HT1080 (cell line): ENCODE measurements around the gene CAMK2N2. TPM values are rescaled to one million over a fixed set of nuclear protein-coding genes. Genes with fewer than 3 reads are reported as not detected.

Source experiments
- DNase-seq: peaks from one replicate; pipeline ENCODE4 v3.0.0-alpha.2; 2015; ENCODE audit warnings: low read depth
- total RNA-seq: library from RNA; depleted of rRNA; stranded (reverse); fragments of >200 nt; shearing (Covaris generic); gene quantifications from 2 replicates; pipeline ENCODE4 v1.2.3, GENCODE V29; 2014

CAMK2N2 gene
- total RNA-seq, 1 experiment from 2014 or later: 10.5 TPM

DNA sequence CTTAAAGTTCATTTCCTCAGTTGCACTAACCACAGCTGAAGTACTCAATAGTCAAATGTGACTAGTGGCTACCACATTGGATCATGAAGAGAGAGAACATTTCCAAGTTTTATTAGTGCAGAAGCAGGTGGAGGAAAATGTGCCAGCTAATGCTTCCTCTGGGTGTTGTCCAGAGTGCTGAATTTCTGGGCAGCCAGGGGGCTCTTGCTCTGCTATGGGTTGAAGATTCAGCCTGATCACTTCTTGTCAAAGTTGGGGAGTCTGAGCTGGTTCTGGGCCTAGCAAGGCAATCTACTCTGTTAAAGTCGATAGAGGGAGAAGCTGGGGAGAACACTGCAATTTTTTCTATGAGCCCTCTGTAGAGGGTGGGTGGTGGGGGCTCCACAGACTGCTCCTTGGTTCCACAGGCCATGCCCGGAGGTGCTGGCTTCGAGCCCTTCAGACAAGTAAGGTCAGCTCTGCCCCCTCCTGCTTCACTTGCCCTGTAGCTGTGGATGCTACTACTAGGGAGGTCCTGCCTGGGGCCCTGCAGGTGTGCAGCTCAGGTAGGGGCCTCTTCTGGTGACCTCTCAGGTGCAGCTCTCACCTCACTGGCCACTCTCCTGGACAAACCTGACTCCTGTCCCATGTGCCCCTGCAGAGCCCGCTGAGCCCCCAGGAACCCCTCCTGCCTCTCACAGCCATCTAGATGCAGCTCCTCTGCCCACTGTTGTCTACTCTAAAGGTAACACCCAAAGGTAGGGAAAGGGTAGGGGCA is 20.8 kb downstream of the CAMK2N2 start:
- DNase-seq: peak; percentile 42

DNA sequence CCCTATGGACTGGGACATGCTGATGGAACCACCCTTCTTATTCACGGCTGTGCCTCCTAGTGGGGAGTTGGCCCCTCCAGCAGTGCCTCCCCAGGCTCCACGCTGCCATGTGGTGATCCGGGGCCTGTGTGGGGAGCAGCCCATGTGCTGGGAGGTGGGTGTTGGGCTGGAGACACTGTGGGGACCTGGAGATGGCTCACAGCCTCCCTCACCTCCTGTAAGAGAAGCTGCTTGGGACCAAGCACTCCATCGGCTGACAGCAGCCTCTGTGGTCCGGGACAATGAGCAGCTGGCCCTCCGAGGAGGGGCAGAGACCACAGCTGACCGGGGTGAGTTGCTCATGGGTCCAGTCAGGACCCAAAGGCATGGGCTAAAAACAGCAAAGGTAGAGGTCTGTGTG is 21.6 kb downstream of the CAMK2N2 start:
- DNase-seq: no peak

DNA sequence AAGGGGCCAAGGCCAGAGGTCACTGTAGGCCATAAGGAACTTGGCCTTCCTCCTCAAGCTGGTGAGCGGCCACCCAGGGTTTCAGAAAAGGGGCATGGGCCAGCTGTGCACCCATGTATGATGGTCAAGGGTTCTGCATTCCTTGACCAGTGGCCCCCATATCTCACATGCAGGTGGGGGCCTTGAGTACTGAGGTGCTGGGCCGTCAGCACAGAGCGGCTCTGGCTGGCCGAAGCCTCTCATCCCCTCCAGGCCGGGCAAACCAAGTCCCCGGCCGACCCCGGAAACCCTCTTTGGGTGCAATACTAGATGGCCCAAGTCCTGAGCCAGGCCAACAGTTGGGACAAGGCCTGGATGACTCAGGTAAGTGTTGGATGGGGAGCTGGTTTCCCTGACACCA is 22.1 kb downstream of the CAMK2N2 start:
- no peak for DNase-seq

DNA sequence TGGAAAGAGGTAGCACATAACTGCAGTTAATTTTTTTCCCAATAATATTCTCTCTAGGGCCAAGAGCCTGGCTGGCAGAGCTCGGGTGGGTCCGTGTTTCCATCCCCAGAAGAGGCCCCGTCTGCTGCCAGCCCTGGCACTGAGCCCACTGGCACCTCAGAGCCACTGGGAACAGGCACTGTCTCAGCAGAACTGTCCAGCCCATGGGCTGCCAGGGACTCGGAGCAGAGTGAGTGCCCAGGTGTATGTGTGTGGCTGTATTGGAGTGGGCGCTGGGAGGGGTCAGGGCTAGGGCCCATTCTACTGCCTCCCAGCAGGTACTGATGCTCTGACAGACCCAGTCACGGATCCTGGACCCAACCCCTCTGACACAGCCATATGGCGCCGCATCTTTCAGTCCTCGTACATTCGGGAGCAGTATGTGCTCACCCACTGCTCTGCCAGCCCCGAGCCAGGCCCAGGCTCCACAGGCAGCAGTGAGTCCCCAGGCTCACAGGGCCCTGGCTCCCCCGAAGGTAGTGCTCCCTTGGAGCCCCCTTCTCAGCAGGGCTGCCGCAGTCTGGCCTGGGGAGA is 23.0 kb downstream of the CAMK2N2 start:
- no peak for DNase-seq

DNA sequence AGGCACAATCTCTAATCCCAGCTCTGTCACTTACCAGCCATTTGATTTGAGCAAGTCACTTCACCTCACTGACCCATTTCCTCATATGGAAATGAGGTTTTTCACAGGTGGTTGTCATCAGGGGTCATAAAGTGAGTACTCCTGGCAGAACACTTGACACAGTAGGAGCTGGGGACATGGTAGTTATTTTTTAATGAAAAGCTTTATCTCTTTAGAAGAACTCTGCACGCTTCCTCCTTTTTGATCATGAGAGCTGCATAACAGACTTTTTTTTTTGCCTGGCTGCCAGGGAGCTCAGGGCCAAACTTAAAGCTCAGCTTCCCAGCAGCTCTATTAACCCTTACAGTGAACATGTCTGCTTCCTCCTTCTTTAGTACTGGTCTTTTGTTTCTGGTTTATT is 23.5 kb downstream of the CAMK2N2 start:
- no peak for DNase-seq

DNA sequence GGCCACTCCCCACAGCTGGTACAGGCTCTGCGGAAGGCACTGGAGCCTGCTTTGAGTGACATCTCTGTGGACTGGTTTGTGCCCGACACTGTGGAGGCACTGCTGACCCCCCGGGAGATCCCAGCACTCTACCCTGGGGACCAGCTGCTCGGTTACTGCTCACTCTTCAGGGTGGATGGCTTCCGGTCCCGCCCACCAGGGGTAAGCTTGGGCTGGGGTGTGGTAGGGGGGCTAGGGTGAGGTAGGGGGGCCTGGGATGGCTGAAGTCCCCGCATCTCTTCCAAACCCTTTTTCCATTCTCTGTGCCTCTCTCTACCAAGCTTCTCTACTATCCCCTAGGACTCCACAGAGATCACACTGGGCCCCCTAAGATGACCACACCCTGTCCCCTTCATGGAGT is 24.1 kb downstream of the CAMK2N2 start:
- DNase-seq: no peak

DNA sequence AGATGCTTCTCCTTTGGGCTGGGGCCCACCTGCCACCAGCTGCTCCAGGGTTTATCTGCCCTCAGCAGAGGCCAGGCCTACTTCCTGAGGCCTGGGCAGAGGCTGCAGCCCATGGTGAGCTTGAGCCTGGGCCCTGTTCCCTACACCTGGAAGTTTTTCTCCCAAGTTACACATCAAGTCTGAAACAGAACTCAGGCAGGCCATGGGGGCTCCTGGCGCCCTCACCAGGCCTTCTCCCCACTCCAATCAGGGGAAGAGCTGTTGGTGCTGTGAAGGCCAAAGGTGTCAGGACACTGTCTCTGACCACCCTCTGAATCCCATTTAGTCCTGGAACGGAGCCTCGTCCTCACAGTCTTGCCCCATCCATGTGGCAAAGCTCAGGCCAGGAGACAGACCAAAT is 24.7 kb downstream of the CAMK2N2 start:
- DNase-seq: no peak

DNA sequence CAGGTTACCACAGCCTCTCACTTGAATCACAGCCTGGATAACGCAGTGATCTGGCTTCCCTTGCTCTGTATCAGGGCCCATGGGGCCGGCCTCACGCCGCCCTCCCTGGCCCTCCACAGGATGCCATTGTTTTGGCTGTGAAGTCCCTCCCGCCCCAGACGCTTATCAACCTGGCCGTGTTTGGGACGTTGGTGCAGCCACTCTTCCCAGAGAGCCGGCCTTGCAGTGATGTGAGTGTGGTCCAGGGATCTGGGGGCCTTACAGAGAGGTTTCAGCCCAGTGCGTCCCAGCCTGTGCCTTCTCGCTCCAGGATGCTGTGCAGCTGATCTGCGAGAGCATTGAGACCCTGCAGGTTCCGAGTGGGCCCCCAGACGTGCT is 25.3 kb downstream of the CAMK2N2 start:
- DNase-seq: no peak

DNA sequence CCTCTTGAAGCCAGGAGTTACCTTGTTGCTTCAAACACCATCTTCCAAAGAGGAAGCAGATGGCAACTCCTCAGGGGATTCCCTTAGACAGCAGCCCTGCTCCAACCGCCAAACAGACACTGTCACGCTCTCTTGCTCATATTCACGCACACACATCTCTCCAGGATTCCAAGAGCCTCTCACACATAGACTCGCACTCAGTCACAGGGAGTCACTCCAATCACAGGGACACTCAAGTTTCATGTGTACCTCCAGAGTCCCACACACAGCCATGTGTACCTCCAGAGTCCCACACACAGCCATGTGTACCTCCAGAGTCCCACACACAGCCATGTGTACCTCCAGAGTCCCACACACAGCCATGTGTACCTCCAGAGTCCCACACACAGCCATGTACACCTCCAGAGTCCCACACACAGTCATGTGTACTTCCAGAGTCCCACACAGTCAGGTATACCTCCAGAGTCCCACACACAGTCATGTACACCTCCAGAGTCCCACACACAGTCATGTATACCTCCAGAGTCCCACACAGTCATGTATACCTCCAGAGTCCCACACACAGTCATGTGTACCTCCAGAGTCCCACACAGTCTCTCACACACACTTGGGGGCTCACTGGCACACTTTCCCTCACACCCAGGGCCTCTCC is 25.8 kb downstream of the CAMK2N2 start:
- DNase-seq: no peak

DNA sequence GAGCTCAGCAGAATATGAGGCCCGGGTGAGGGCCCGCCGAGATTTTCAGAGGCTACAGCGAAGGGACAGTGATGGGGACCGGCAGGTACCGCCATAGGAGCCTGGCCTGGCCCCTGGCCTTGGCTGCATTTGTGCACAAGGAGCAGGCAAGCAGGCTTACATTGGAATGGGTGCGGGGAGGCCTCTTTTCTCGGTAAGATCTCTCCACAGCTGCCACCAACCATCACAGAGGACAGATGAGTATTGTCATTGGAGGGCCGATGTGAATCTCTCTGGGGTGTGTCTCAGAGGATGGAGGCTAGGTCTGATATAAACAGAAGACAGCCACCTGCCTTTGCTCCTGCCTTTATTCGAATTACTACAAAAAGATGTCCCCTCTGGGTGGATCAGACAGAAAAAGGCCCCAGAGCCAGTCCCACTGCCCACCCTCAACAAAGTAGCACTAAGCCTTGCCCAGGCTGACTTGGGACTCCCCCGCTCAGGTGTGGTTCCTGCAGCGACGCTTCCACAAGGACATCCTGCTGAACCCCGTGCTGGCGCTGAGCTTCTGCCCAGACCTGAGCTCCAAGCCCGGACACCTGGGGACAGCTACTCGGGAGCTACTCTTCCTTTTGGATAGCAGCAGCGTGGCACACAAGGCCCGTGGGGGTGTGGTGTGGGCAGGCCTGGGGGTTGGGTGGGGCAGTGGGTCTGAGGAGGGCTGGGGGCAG is 26.5 kb downstream of the CAMK2N2 start:
- no peak for DNase-seq

DNA sequence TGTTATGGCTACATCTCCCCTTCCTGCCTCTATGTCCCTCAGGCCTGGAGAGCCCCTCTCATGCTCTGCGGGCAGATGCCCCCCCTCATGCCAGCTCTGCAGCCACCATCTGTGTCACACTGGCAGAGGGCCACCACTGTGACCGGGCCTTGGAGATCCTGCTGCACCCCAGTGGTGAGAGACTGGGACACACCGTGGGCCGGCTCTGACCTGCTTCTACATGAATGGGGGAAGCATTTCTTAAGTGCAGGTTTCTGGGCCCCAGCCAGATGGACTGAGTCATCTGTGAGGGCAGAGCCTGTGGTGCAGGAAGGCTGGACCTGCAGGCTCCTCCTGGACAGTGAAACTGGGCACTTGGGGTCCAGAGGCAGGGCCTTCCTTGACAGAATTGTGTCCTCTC is 27.1 kb downstream of the CAMK2N2 start:
- peak; percentile 90 for DNase-seq

DNA sequence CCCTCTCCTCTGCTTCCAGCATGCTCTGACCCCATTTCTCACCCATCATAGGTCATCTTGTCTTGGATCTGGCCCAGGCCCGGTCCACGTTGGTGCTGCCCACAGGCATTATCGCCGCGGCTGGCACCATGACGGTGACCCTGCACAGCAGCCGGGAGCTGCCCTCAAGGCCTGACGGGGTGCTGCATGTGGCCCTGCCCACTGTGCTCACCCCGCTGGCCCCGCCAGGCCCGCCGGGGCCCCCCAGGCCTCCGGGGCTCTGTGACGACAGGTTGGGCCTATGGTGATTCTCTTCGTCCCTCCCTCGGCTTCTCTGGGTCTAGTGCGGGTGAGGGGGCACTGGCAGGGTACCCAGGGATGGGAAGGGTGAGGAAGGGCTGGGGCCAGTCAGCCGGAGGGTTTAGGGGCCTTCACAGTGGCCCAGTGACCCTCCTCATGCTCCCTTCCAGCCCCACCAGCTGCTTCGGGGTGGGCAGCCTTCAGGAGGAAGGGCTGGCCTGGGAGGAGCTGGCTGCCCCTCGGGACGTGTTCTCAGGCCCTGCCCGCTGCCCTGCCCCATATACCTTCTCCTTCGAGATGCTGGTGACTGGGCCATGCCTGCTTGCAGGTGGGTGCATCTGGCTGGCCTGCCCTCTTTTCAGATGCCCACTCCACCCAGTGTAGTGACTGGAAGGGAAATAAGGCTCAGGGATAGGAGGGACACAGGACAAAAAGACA is 28.1 kb downstream of the CAMK2N2 start:
- DNase-seq: no peak

DNA sequence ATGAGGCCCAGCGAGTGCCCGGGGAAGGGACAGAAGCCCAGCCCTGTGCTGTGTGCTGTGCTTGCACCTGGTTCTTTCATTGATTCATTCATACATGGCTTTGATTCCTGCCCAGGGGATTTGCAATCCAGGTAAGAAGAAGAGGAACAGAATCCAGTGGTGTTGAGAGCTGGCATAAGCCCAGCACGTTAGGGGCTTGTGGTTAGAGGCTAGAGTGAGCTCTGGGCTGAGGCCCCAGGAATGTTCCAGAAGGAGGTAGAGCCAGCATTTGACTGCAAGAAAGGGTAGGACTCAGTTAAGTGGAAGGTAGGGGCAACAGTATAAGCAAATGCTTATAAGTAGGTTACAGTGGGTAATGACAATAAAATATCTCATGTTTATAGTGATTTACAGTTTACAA is 29.7 kb downstream of the CAMK2N2 start:
- no peak for DNase-seq

DNA sequence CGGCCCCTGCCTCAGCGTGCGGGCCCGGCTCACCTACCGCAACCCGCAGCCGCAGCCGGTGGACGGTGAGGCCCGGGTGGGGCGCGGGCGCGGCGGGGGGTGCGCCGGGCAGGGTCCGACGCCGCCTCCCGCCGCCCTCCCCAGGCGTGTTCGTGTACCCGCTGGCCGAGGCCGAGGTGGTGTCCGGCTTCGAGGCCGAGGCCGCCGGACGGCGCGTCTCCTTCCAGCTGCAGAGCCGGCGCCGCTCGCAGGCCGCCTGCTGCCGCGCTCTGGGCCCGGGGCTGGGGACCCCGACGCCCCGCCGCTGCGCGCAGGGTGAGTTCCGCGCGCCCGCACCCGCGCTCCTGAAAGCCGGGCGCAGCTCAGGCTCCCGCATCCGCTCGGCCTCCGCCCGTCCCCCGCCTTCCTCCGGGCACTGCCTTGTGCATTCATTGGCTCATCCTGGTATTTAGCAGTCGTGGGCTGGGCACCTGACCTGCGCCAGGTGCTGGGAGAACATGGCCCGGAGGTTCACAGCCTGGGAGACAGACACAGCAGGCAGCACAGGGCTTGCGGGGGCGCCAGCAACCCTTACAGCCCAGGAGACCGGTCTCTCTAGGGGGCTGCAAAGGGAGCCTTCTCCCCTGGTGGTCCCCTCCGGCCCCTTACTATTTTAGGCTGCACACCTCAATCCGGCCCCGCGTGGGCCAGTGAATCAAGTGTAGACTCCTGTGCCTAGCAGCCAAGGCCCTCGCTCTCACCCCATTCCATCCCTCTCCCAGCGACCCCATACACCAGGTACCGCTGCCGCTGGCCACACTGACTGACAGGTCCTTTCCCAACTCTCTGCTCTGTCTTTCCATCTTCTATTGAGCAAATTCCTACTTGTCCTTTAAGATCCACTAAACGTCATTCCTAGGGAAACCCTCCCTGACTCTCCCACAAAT is 30.5 kb downstream of the CAMK2N2 start:
- no peak for DNase-seq

DNA sequence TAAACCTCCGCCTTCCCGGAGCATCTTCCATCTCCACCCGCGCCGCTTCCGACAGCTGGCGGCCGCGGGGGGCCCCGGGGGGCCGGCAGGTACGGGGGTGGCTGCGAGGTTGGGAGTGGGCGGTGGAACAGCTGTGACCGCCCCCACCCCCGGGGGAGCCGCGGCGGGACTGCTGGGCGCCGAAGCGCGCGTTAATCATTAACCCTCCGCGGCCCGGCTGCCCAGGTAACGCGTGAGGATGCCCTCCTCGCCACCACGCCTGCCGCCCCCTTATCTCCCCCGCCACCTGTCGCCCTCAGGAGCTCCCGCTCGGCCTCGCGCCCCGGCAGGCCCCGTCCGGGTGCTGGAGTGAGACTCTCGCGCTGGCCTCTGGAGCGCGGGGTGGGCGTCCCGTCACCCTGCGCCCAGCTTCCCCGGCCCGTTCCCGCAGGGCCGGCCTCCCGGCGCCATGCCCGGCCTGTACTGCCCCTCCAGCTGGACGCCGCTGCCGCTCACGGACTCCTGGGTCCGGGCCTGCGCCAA is 31.2 kb downstream of the CAMK2N2 start:
- DNase-seq: no peak

DNA sequence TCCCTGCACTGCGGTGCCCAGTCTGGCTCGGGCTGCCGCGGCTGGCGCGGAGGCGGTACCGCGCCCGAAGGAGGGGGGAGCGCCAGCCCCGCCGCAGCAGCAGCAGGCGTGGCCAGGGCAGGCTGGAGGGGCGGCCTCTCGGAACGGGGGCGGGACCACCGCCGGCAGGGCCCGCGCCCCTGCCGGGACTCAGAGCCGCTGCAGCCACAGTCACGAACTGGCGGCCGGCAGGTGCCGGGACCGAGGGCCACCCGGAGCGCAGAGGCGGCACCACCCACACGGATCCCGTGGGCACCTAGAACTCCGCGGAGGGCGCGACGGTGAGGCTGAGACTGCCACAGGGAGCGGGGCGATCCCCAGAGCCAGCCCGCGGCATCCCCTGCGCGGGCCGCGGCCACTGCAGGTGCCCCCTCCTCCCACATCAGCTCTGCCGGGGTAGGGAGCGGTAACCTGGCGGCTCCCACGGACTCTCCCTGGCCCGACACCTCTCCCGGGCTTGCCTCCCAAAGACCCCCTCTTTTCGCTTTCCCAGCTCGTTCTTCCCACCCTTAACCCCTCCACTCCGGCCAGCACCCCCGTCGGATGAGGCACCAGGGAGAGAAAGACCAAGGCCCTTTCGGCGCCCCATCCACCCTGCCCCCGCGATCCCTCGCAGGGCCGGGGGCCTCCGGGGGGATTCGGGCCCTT is 31.8 kb downstream of the CAMK2N2 start, which contains the start of gene VWA5B2:
VWA5B2 (plus strand) TSS at position 192 of the 687 bp plus-strand sequence. CDS start 944 bp downstream, outside the sequence.
- peak; percentile 74 for DNase-seq

DNA sequence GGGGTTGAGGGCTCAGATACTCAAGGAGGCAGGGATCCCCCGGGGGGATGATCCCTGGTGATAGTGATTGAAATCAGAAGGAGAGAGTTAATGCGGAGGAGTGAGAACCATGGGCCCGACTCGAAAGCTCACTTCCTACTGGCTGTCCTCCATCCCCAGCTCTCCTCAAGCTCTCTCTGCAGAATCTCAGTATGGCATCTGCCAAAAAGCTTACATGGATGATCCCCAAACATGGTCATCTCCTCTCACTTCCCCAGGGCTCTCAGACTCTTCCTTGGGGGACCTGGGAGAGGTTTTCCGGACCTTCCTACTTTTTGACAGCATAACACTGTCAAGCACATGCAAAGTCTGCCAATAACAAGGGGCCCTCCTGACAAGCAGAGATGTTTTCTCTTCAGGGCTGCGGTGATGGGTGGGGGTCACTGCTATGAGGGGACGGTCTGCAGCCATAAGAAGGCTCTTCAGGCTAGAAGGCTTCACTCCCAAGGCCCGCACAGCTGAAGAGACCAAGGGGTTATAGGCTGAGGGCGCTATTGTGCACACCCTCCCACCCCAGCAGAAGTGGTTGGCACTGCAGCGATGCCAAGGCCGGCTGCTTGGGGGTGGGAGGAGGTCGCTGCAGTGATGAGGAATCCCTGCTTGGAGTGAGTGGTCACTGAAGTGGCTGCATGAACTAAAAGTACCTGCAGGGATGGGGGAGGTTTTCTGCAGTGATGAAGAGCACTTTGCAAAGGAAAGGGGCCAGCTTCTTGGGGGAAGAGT is 32.8 kb downstream of the CAMK2N2 start:
- no peak for DNase-seq

DNA sequence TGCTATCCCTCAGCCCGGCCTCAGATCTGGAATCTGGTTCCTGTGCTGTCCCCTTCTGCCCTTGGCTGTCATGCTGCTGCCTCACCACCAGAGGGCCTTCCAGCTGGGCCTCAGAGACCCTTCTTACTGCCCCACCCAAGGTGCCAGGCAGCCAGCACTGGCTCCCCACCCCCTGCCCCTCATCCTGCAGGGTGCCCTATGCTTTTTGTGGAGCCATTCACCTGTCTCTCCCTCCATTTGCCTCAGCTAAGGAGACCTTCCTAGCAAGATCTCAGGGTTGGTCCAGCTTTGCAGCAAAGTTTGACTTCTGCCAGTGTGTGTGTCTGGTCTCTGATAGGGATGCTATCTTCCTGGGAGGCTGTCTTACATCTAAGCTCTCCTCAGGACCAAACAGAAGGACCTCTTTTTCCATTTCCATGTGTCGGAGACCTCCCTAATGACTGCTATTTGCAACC is 33.8 kb downstream of the CAMK2N2 start:
- no peak for DNase-seq

DNA sequence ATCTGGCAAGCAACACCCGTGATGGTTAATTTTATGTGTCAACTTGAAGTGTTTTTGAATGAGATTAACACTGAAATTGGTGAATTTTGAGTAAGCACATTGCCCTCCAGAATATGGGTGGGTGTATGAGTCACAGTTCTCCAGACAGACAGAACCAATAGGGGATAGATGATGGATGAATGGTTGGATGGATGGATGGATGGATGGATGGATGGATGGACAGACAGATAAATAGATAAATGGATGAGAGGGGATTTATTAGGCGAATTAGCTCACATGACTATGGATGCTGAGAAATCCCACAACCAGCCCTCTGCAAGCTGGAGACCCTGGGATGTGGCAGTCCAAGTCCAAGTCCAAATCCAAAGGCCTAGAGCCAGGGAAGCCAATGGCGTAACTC is 37.4 kb downstream of the CAMK2N2 start:
- DNase-seq: no peak
